Measurements from ENCODE around the gene INTS6L. TPM values are rescaled to one million over a fixed set of nuclear protein-coding genes. Genes with fewer than 3 reads are reported as not detected.

The INTS6L gene
- total RNA-seq, 2 donors from 2014 or later = 7.2 to 25.7 TPM

- Histone ChIP-seq H3K27ac (no peak overlapping the region), H3K36me3 (no peaks in the 10 kb centered on the region), H3K4me1 (replicated peaks) (no peaks in the 10 kb centered on the region), H3K27me3 (replicated peaks; ENCODE audit: insufficient read depth) (no peaks in the 10 kb centered on the region), H3K9me3 (no peaks in the 10 kb centered on the region), H3K4me3 (no peak overlapping the region)
- TF ChIP-seq POLR2AphosphoS5 (IDR thresholded peaks at IDR 0.05) = no peak
- TF ChIP-seq CTCF (IDR thresholded peaks at IDR 0.05) = no peak
- no peak for TF ChIP-seq POLR2A (IDR thresholded peaks at IDR 0.05)
- 96% methylated on average over 5 of the region's 5 CpGs for WGBS
- DNase-seq (ENCODE audit: low spot score) = no peak
- intact Hi-C loops (cut with DNase I) = no loop called here
Observed at GRCh38 chrX:135513130-135513515, 7.3 kb upstream of the INTS6L start.

- no peak overlapping the region for H3K4me3 ChIP-seq
- no peak for DNase-seq (ENCODE audit: low spot score)
- TF ChIP-seq POLR2AphosphoS5 (IDR thresholded peaks at IDR 0.05) (no peak), CTCF (IDR thresholded peaks at IDR 0.05) (no peak), POLR2A (IDR thresholded peaks at IDR 0.05) (no peak)
- intact Hi-C loops (cut with DNase I) = no loop called here
- 82% methylated on average over 1 of the region's 1 CpG for WGBS
- no peaks in the 10 kb centered on the region for H3K36me3 ChIP-seq
- H3K27ac ChIP-seq = no peak overlapping the region
- H3K27me3 ChIP-seq (replicated peaks; ENCODE audit: insufficient read depth) = no peaks in the 10 kb centered on the region
- no peaks in the 10 kb centered on the region for H3K9me3 ChIP-seq
- H3K4me1 ChIP-seq (replicated peaks) = no peaks in the 10 kb centered on the region
Observed at GRCh38 chrX:135516376-135516775, 4.1 kb upstream of the INTS6L start.

- Histone ChIP-seq H3K36me3 (no peaks in the 10 kb centered on the region), H3K4me1 (replicated peaks) (no peaks in the 10 kb centered on the region), H3K27ac (no peak overlapping the region), H3K4me3 (no peak overlapping the region), H3K9me3 (no peaks in the 10 kb centered on the region), H3K27me3 (replicated peaks; ENCODE audit: insufficient read depth) (no peaks in the 10 kb centered on the region)
- WGBS = 100% methylated on average over 1 of the region's 1 CpG
- no peak for TF ChIP-seq CTCF (IDR thresholded peaks at IDR 0.05)
- intact Hi-C loops (cut with DNase I) = no loop called here
- no peak for DNase-seq (ENCODE audit: low spot score)
Observed at GRCh38 chrX:135518161-135518560, 2.3 kb upstream of the INTS6L start.

- Histone ChIP-seq H3K27me3 (replicated peaks; ENCODE audit: insufficient read depth) (no peaks in the 10 kb centered on the region), H3K36me3 (no peaks in the 10 kb centered on the region), H3K9me3 (no peaks in the 10 kb centered on the region), H3K4me1 (replicated peaks) (no peaks in the 10 kb centered on the region), H3K4me3 (peak overlapping the region; percentile 51 to 64), H3K27ac (peak overlapping the region; percentile 86 to 89)
- intact Hi-C loops (cut with DNase I) = loop anchor here (10.0 kb wide), 1 partner anchor 465 kb away; the partner anchor contains the start of gene SLC9A6
- TF ChIP-seq POLR2A (IDR thresholded peaks at IDR 0.05) (no peak), POLR2AphosphoS5 (IDR thresholded peaks at IDR 0.05) (no peak), CTCF (IDR thresholded peaks at IDR 0.05) (no peak)
- 0% methylated on average over 12 of the region's 12 CpGs for WGBS
- DNase-seq (ENCODE audit: low spot score) = no peak
Observed at GRCh38 chrX:135520022-135520552, 373 bp upstream of the INTS6L start.

GRCh38 chrX:135521405-135522131, 1.1 kb downstream of the INTS6L start:
- peak; percentile 40 for TF ChIP-seq POLR2AphosphoS5 (IDR thresholded peaks at IDR 0.05)
- no peak for TF ChIP-seq CTCF (IDR thresholded peaks at IDR 0.05)
- TF ChIP-seq POLR2A (IDR thresholded peaks at IDR 0.05) = peak; percentile 38
- Histone ChIP-seq H3K4me1 (replicated peaks) (no peaks in the 10 kb centered on the region), H3K27ac (peak overlapping the region; percentile 86 to 89), H3K36me3 (no peaks in the 10 kb centered on the region), H3K4me3 (peak overlapping the region; percentile 51 to 64), H3K27me3 (replicated peaks; ENCODE audit: insufficient read depth) (no peaks in the 10 kb centered on the region), H3K9me3 (no peaks in the 10 kb centered on the region)
- intact Hi-C loops (cut with DNase I) = loop anchor here (10.0 kb wide), 1 partner anchor 463 kb away; the partner anchor contains the start of gene SLC9A6
- peak; percentile 78 for DNase-seq (ENCODE audit: low spot score)
- WGBS = 6% methylated on average over 10 of the region's 73 CpGs
